Parathyroid adenoma (tissue), 2 donors: ENCODE data around the gene KIF26A.

Experiments
- H2AFZ ChIP-seq: fragments of 300-600 bp; sonication (generic); one replicate; pipeline ENCODE4 v1.7.0; 2017; ENCODE audit warnings: antibody characterized with exemption, mild to moderate bottlenecking
- H3K27ac ChIP-seq: fragments of 300-600 bp; sonication (generic); one replicate; pipeline ENCODE4 v1.7.0; 2017
- H3K27me3 ChIP-seq: fragments of 300-600 bp; sonication (generic); one replicate; pipeline ENCODE4 v1.7.0; 2017; ENCODE audit warnings: low read length; ENCODE audit not compliant: control insufficient read depth, insufficient read depth
- H3K36me3 ChIP-seq: fragments of 300-600 bp; sonication (generic); one replicate; pipeline ENCODE4 v1.7.0; 2017; ENCODE audit warnings: low read length; ENCODE audit not compliant: control insufficient read depth, insufficient read depth
- H3K4me1 ChIP-seq: fragments of 300-600 bp; sonication (generic); one replicate; pipeline ENCODE4 v1.7.0; 2017; ENCODE audit warnings: control low read depth
- H3K4me2 ChIP-seq: fragments of 300-600 bp; sonication (generic); one replicate; pipeline ENCODE4 v1.7.0; 2017; ENCODE audit warnings: low read length
- H3K4me3 ChIP-seq: fragments of 300-600 bp; sonication (generic); one replicate; pipeline ENCODE4 v1.7.0; 2017; ENCODE audit warnings: low read depth, low read length
- H3K79me2 ChIP-seq: fragments of 300-600 bp; sonication (generic); one replicate; pipeline ENCODE4 v1.7.0; 2017; ENCODE audit warnings: control low read depth
- H3K9ac ChIP-seq: fragments of 300-600 bp; sonication (generic); one replicate; pipeline ENCODE4 v1.7.0; 2017; ENCODE audit warnings: mild to moderate bottlenecking
- H3K9me3 ChIP-seq: fragments of 300-600 bp; sonication (generic); one replicate; pipeline ENCODE4 v1.7.0; 2017; ENCODE audit warnings: low read length; ENCODE audit not compliant: control insufficient read depth
- CTCF ChIP-seq: fragments of 300-600 bp; sonication (generic); IDR thresholded peaks from one replicate; pipeline ENCODE4 v1.7.0; 2017; ENCODE audit warnings: antibody characterized with exemption, mild to moderate bottlenecking
- donor health status: primary hyperparathyroidism.

Gene KIF26A

GRCh38 chr14:104179564-104180129, 41.3 kb downstream of the KIF26A start:
- Histone ChIP-seq H3K27me3 (no peaks in the 10 kb centered on the region), H3K27ac (no peak overlapping the region), H3K4me2 (no peak overlapping the region), H3K4me3 (no peak overlapping the region), H3K4me1 (no peaks in the 10 kb centered on the region), H3K79me2 (no peaks in the 10 kb centered on the region), H3K9me3 (no peaks in the 10 kb centered on the region), H3K9ac (no peak overlapping the region), H3K36me3 (no peaks in the 10 kb centered on the region), H2AFZ (no peak overlapping the region)
- TF ChIP-seq CTCF, result no peak

- Histone ChIP-seq H3K27me3 (no peaks in the 10 kb centered on the region), H3K9ac (no peak overlapping the region), H3K4me2 (no peak overlapping the region), H3K9me3 (no peaks in the 10 kb centered on the region), H3K79me2 (no peaks in the 10 kb centered on the region), H3K36me3 (no peaks in the 10 kb centered on the region), H3K27ac (no peak overlapping the region), H3K4me1 (no peaks in the 10 kb centered on the region), H2AFZ (no peak overlapping the region), H3K4me3 (no peak overlapping the region)
- TF ChIP-seq CTCF, result no peak
These were observed 42.3 kb downstream of the KIF26A start for GRCh38 chr14:104180561-104181165.

GRCh38 chr14:104181761-104182530, 43.6 kb downstream of the KIF26A start:
- H2AFZ ChIP-seq, result no peak overlapping the region
- no peaks in the 10 kb centered on the region for H3K36me3 ChIP-seq
- TF ChIP-seq CTCF, result no peak

GRCh38 chr14:104182857-104183425, 44.6 kb downstream of the KIF26A start:
- H3K36me3 ChIP-seq, result no peaks in the 10 kb centered on the region
- H3K4me3 ChIP-seq, result no peak overlapping the region
- H3K4me2 ChIP-seq, result no peak overlapping the region
- H2AFZ ChIP-seq, result no peak overlapping the region
- H3K27ac ChIP-seq, result no peak overlapping the region
- H3K27me3 ChIP-seq, result no peaks in the 10 kb centered on the region
- no peak overlapping the region for H3K9ac ChIP-seq
- TF ChIP-seq CTCF, result no peak
- no peaks in the 10 kb centered on the region for H3K79me2 ChIP-seq
- no peaks in the 10 kb centered on the region for H3K4me1 ChIP-seq
- H3K9me3 ChIP-seq, result no peaks in the 10 kb centered on the region

More at GRCh38 chr14:104181761-104182530, 43.6 kb downstream of the KIF26A start:
- no peaks in the 10 kb centered on the region for H3K79me2 ChIP-seq
- H3K4me3 ChIP-seq, result no peak overlapping the region
- H3K4me2 ChIP-seq, result no peak overlapping the region
- H3K9me3 ChIP-seq, result no peaks in the 10 kb centered on the region
- H3K27me3 ChIP-seq, result no peaks in the 10 kb centered on the region
- H3K27ac ChIP-seq, result no peak overlapping the region
- H3K9ac ChIP-seq, result no peak overlapping the region
- no peaks in the 10 kb centered on the region for H3K4me1 ChIP-seq
